Activated T-cell treated with anti-CD3 and anti-CD28 coated beads, Interleukin-2, amount 50 U/mL, for 4 hours (primary cell): ENCODE results near the gene UMAD1. TPM values are rescaled to one million over a fixed set of nuclear protein-coding genes. Genes with fewer than 3 reads are reported as not detected.
"Not testable (repeated sequence)": the region's sequence is repeated elsewhere in the genome, so short reads cannot be mapped to it uniquely, and the experiment has no call there.

ENCODE experiments used
- ATAC-seq, 2 donors: fragments of 200-7000 bp; cut with Tn5 transposase; one replicate each; pipeline ENCODE4 v1.10.0; 2021
- DNase-seq: peaks from one replicate; pipeline ENCODE4 v3.0.0-alpha.2; 2020
- H3K27me3 Mint-ChIP-seq: one replicate; pipeline ENCODE4 v1.8.0; 2021; ENCODE audit warnings: low read depth, mixed read lengths
- H3K36me3 Mint-ChIP-seq: one replicate; pipeline ENCODE4 v1.8.0; 2022; ENCODE audit warnings: mixed read lengths; ENCODE audit not compliant: insufficient read depth
- H3K4me1 Mint-ChIP-seq: one replicate; pipeline ENCODE4 v1.8.0; 2021; ENCODE audit warnings: low read depth, mixed read lengths
- H3K4me3 Mint-ChIP-seq: one replicate; pipeline ENCODE4 v1.8.0; 2021; ENCODE audit warnings: mild to moderate bottlenecking, moderate library complexity, mixed read lengths
- H3K9me3 Mint-ChIP-seq: one replicate; pipeline ENCODE4 v1.8.0; 2021; ENCODE audit warnings: mixed read lengths
- total RNA-seq, 3 donors: library from RNA; stranded (reverse); gene quantifications; one replicate each; pipeline ENCODE4 v1.2.1, GENCODE V29; 2021

UMAD1 gene
- total RNA-seq, 3 donors from 2014 or later = 12.5 to 16.9 (median 13.9) TPM

DNA sequence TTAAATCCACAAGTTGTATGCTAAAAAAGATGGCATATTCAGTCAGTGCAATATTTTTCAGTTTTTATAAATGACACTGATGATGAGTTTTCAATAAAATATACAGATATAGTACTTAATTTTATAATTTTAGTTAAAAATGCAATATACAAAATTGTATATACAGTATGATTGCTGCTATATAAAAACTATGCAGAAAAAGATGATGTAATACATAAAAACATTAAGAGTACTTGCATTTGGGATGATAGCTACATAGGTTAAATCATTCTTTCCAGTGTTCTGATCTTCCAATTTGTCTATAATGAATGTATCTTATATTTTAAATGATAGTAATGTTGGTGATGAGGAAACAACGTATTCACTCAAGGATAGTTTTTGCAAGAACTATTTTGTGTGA, 169.8 kb downstream of the UMAD1 start:
- ATAC-seq (no peak), DNase-seq (no peak)
- peaks cover 6% of the 10 kb centered on the region for H3K36me3 Mint-ChIP-seq
- no peak overlapping the region for H3K4me3 Mint-ChIP-seq
- no peaks in the 10 kb centered on the region for H3K27me3 Mint-ChIP-seq
- H3K4me1 Mint-ChIP-seq = peaks cover 8% of the 10 kb centered on the region
- H3K9me3 Mint-ChIP-seq = no peaks in the 10 kb centered on the region

- DNase-seq = no peak
- Mint-ChIP-seq H3K9me3 (no peaks in the 10 kb centered on the region), H3K4me1 (peaks cover 12% of the 10 kb centered on the region)
Observed at GRCh38 chr7:7810826-7811225, 170.3 kb downstream of the UMAD1 start.

GRCh38 chr7:7812112-7812511, 171.6 kb downstream of the UMAD1 start:
- Mint-ChIP-seq H3K27me3 (no peaks in the 10 kb centered on the region), H3K36me3 (peaks cover 6% of the 10 kb centered on the region), H3K4me3 (no peak overlapping the region), H3K9me3 (no peaks in the 10 kb centered on the region), H3K4me1 (peaks cover 25% of the 10 kb centered on the region)
- ATAC-seq (no peak), DNase-seq (no peak)

More at GRCh38 chr7:7810826-7811225, 170.3 kb downstream of the UMAD1 start:
- Mint-ChIP-seq H3K36me3 (peaks cover 6% of the 10 kb centered on the region), H3K4me3 (no peak overlapping the region), H3K27me3 (no peaks in the 10 kb centered on the region)
- no peak for ATAC-seq

DNA sequence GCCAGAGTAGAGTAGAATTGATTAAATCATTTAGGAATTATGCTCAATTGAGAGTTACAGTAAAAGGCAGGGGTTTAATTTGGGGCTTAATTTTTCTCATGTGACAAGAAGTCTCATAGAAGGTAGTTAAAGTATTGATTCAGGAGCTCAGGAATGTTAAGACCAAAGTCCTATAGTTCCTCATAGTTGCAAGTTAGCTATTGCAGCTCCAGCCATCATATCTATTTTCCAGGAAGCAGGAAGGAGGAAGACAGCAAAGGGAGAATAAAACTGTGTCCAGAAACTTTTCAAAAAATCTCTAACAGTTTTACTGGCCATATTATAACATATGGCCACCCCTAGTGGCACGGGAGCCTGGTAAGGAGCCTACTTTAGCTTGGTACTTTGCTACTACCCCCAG, 174.8 kb downstream of the UMAD1 start:
- H3K9me3 Mint-ChIP-seq = no peaks in the 10 kb centered on the region
- ATAC-seq = no peak
- H3K4me1 Mint-ChIP-seq = peaks cover 39% of the 10 kb centered on the region
- H3K4me3 Mint-ChIP-seq = no peak overlapping the region
- DNase-seq = no peak
- peaks cover 11% of the 10 kb centered on the region for H3K36me3 Mint-ChIP-seq
- no peaks in the 10 kb centered on the region for H3K27me3 Mint-ChIP-seq

GRCh38 chr7:7816084-7816483, 175.5 kb downstream of the UMAD1 start:
- Mint-ChIP-seq H3K36me3 (peaks cover 11% of the 10 kb centered on the region), H3K4me3 (peak overlapping the region; percentile 59), H3K27me3 (no peaks in the 10 kb centered on the region), H3K4me1 (peaks cover 39% of the 10 kb centered on the region), H3K9me3 (no peaks in the 10 kb centered on the region)
- peak in 1 of 2 donors; percentile 14 for ATAC-seq
- no peak for DNase-seq

DNA sequence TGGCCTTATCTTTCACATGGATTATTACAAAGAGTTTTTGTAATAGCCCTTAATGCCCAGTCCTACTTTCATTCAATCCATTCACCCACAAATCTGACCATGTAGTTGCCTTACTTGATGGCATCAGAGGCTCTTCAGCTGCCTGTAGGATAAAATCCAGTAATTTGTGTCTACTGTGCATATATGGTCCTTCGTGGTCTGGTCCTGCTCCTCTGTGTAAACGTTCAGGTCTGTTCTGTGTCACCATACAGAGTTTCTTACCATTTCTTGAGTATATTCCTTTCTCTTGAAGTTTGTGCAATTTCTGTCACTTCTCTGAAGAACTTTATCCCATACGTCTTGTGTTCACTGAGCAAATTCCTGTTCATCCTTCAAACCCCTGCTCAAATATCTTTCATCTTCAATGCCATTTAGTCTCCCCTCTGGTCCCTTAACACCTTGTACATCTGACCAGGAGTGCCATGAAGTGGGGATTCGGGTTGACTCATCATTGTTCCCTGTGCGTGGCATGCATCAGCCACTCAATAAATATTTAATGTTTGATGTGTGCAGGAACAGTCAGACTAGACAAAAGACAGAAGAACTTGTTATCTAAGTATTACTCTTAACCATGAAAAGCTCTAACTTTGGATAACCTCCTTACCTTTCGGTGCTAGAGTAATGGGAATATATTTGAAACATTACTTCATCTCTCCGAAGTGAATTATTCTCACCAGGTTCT, 176.4 kb downstream of the UMAD1 start:
- no peaks in the 10 kb centered on the region for H3K27me3 Mint-ChIP-seq
- peak; percentile 57 to 68 for ATAC-seq
- H3K4me1 Mint-ChIP-seq = peaks cover 39% of the 10 kb centered on the region
- no peak overlapping the region for H3K4me3 Mint-ChIP-seq
- H3K36me3 Mint-ChIP-seq = peaks cover 11% of the 10 kb centered on the region
- no peaks in the 10 kb centered on the region for H3K9me3 Mint-ChIP-seq
- DNase-seq = no peak

DNA sequence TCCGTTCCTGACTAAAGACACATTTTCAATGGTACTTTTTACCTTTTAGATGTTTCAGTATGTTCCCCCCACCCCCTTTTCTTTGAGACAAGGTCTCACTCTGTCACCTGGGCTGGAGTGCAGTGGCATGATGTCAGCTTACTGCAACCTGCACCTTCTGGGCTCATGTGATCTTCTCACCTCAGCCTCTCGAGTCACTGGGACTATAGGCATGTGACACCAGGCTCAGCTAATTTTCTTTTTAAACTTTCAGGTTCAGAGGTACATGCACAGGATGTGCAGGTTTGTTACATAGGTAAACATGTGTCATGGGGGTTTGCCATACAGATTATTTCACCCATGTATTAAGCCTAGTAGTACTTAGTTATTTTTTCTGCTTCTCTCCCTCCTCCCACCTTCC, 177.2 kb downstream of the UMAD1 start:
- H3K36me3 Mint-ChIP-seq = peaks cover 11% of the 10 kb centered on the region

GRCh38 chr7:7818179-7818578, 177.6 kb downstream of the UMAD1 start:
- ATAC-seq = not testable (repeated sequence)

More for the DNA sequence above, 177.2 kb downstream of the UMAD1 start:
- DNase-seq (no peak), ATAC-seq (no peak)
- no peak overlapping the region for H3K4me3 Mint-ChIP-seq
- peaks cover 39% of the 10 kb centered on the region for H3K4me1 Mint-ChIP-seq
- H3K27me3 Mint-ChIP-seq = no peaks in the 10 kb centered on the region
- H3K9me3 Mint-ChIP-seq = no peaks in the 10 kb centered on the region

DNA sequence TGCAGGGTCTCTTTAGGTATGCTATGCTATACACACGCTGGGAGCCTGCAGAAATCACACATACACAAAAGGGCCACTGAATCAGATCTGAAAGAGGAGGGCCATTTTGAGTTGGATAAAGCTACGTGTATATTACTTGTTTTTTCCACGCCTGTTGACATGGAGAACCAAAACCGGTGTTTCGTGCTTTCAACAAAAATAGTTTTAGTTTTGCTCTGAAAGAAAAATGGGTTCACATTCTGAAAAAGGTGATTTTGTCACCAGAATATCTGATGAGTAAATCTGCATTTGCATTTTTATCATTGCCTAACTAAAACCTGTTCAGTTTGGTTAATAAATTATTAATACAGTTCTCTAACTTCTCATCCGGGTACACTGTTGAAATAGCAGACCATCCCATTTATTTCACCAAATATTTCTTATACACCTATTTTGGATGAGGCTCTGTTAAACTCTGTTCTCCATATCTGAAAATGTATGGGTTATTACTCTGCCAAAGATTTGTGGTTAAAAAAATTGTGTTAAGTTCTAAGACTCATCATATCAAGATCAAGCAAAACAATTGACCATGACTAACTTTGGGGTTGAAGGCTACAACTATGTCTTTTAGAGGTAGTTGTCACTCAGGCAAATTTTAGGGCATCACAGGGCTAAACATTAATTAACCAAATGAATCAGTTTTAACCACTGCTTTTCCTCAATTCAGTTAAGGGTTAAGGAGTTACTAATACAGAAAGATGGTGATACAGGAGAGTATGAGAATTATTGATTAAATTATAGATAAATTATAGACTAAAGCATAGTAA, 179.1 kb downstream of the UMAD1 start:
- peak in 1 of 2 donors; percentile 23 for ATAC-seq
- DNase-seq = no peak
- peaks cover 16% of the 10 kb centered on the region for H3K36me3 Mint-ChIP-seq
- peaks cover 5% of the 10 kb centered on the region for H3K9me3 Mint-ChIP-seq
- no peaks in the 10 kb centered on the region for H3K27me3 Mint-ChIP-seq
- H3K4me1 Mint-ChIP-seq = peaks cover 39% of the 10 kb centered on the region
- no peak overlapping the region for H3K4me3 Mint-ChIP-seq

More at GRCh38 chr7:7818179-7818578, 177.6 kb downstream of the UMAD1 start:
- DNase-seq, H3K36me3 Mint-ChIP-seq, H3K27me3 Mint-ChIP-seq, H3K4me3 Mint-ChIP-seq, H3K9me3 Mint-ChIP-seq: not testable (repeated sequence)
- H3K4me1 Mint-ChIP-seq = peaks cover 39% of the 10 kb centered on the region

DNA sequence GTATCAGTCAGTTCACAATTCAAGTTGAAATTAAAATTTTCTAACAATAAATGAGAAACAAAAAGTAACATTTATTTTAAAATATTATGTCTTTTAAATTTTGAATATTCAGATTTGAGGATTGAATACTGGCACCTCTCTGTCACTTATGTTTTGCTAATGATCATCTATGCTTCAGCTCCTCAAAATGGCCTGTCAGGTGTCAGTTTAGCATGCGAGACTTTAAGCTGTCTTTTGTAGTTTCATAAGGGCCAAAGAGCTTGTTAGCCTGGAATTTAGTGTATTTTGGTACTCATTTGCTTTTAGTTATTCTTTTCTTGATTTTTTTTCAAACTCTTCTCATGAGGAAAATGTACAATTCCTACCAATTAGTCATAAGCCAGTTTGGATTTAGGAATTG, 179.9 kb downstream of the UMAD1 start:
- peaks cover 8% of the 10 kb centered on the region for H3K9me3 Mint-ChIP-seq
- ATAC-seq (no peak), DNase-seq (no peak)
- H3K4me1 Mint-ChIP-seq = peaks cover 31% of the 10 kb centered on the region
- H3K27me3 Mint-ChIP-seq = no peaks in the 10 kb centered on the region
- peaks cover 23% of the 10 kb centered on the region for H3K36me3 Mint-ChIP-seq
- H3K4me3 Mint-ChIP-seq = no peak overlapping the region

DNA sequence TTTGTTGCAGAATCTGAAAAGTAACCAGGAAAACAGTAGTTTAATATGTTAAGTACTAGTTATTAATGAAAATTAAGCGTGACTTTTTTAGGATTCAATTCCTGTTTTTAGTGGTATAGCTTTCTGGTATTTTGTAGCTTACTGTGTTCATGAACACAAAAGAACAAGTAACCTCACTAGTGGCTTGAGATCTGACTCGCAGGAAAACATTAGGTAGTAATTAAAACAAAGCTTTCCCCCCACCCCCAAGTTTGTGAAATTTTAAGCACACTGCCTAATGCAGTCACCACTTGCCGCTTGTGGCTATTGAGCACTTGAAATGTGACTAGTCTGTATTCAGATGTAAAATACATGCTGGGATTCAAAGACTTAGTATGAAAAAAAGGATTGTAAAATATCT, 180.4 kb downstream of the UMAD1 start:
- H3K36me3 Mint-ChIP-seq = peaks cover 24% of the 10 kb centered on the region
- ATAC-seq = no peak

DNA sequence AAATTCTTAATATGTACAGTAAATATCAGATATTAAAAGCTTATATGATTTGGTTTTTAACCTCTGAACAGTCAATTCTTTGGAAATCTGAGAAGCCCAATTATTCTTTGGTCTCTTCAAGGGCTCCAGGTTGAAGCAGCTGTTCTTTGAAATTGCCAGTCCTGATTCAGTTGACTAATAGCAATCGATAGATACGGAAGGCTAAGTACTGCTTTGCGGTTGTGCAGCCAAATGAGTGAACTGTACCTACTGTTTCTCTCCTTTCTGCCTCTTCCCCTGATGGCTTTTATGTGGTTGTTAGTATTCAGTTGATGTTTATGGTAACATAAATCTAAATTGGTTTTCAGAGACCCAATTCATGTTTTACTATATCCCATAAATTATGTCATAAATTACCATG, 181.0 kb downstream of the UMAD1 start:
- Mint-ChIP-seq H3K9me3 (peaks cover 8% of the 10 kb centered on the region), H3K27me3 (no peaks in the 10 kb centered on the region), H3K36me3 (peaks cover 26% of the 10 kb centered on the region), H3K4me3 (no peak overlapping the region), H3K4me1 (peaks cover 20% of the 10 kb centered on the region)
- ATAC-seq = no peak
- DNase-seq = no peak

More for the DNA sequence above, 180.4 kb downstream of the UMAD1 start:
- Mint-ChIP-seq H3K4me3 (no peak overlapping the region), H3K27me3 (no peaks in the 10 kb centered on the region), H3K9me3 (peaks cover 8% of the 10 kb centered on the region), H3K4me1 (peaks cover 26% of the 10 kb centered on the region)
- DNase-seq = no peak

- H3K4me1 Mint-ChIP-seq, H3K4me3 Mint-ChIP-seq, ATAC-seq, H3K27me3 Mint-ChIP-seq, DNase-seq, H3K9me3 Mint-ChIP-seq: not testable (repeated sequence)
- peaks cover 22% of the 10 kb centered on the region for H3K36me3 Mint-ChIP-seq
Observed at GRCh38 chr7:7825294-7825693, 184.7 kb downstream of the UMAD1 start.

DNA sequence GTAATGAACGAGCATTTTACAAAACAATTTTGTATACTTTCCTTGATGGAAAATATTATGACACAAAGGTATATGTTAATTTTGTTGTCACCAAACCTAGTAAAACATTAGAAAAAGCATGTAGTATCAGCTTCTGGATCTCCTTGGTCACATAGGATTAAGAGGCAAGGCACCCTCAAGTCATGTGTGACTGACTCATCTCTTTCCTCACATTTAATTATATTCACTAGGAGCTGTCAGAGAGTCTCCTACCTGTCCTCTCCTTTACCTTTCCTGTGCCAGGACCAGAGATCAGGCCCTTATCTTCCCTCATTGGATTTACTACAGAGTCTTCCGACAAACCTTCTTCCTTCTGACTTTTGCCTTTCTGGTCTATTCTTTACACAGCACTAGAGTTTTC, 189.1 kb downstream of the UMAD1 start:
- no peak for DNase-seq
- Mint-ChIP-seq H3K9me3 (peaks cover 3% of the 10 kb centered on the region), H3K4me1 (peaks cover 10% of the 10 kb centered on the region), H3K27me3 (no peaks in the 10 kb centered on the region), H3K36me3 (peaks cover 25% of the 10 kb centered on the region), H3K4me3 (no peak overlapping the region)
- ATAC-seq = no peak
